Colon (tissue), 2 donors: Measurements from ENCODE around the gene PROX1.
"Not testable (repeated sequence)": the region's sequence is repeated elsewhere in the genome, so short reads cannot be mapped to it uniquely, and the experiment has no call there.

ENCODE experiments used
- FAIRE-seq: peaks from 2 replicates; lab custom pipeline; 2012; peaks lifted over from hg19 to GRCh38; lab: Jason Lieb, UNC
- donor health status: control.
- donor health status: control.

PROX1 gene

GRCh38 chr1:214072426-214073157, 84.8 kb downstream of the PROX1 start:
- no peak for FAIRE-seq

- no peak for FAIRE-seq
Measured at GRCh38 chr1:214074477-214074876, 86.7 kb downstream of the PROX1 start.

GRCh38 chr1:214075305-214075998, 87.7 kb downstream of the PROX1 start:
- FAIRE-seq: no peak

GRCh38 chr1:214075999-214076707, 88.4 kb downstream of the PROX1 start:
- no peak for FAIRE-seq

- no peak for FAIRE-seq
Measured at GRCh38 chr1:214076708-214077065, 88.9 kb downstream of the PROX1 start.

DNA sequence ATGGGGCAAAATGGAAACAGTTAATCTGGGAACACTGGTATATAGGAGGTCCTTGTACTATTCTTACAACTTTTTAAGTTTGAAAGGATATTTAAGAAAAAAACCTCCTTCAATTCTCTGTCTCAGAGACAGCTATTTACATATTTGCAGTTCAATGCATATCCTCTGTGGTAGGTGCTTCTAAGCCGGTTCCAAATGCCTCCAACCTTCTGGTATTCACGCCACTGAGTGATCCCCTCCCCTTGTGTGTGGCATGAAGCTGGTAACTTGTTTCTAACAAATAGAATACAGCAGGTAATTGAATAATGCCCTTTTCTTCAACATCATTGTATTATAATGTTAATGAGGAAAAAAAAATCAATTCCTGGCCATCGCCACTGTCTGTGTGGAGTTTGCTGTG, 91.2 kb downstream of the PROX1 start:
- FAIRE-seq: no peak

DNA sequence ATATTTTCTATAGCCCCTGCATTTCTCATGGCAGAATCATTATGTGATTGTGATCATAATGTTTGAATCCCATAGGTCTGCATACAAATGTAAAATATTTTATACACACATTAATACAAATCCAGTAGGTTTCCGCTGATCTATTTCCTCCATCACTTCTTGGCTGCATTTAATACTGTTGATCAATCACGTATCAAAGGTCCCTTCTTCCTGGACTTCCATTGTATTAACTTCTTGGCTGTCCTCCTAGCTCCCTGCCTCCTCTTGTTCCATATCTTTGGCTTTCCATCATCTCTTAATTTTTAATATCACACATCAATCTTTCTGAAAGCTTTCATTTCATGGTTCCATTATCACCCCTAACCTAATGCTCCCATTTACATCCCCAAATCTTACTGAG, 97.6 kb downstream of the PROX1 start:
- no peak for FAIRE-seq

DNA sequence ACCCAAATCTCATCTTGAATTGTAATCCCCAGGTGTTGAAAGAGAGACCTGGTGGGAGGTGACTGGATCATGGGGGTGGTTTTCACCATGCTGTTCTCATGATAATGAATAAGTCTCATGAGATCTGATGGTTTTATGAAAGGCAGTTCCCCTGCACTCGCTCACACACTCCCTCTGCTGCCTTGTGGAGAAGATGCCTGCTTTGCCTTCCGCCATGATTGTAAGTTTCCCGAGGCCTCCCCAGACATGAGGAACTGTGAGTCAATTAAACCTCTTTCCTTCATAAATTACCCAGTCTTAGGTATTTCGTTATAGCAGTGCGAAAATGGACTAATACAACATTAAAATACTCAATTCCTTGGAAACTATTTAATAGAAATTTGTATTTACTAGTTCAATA, 99.2 kb downstream of the PROX1 start:
- FAIRE-seq: no peak

DNA sequence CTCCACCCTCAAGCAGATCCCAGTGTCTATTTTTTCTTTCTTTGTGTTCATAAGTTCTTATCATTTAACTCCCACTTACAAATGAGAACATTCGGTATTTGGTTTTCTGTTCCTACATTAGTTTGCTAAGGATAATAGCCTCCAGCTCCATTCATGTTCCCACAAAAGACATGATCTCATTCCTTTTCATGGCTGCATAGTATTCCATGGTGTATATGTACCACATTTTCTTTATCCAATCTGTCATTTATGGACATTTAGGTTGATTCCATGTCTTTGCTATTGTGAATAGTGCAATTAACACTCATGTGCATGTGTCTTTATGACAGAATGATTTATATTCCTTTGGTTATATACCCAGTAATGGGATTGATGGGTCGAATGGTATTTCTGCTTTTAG, 101.2 kb downstream of the PROX1 start:
- not testable (repeated sequence) for FAIRE-seq
